HEK293 (cell line): ENCODE results near the gene TRIM44.

Experiments used
- CTCF ChIA-PET: fragments of 350-600 bp; formaldehyde crosslinking; extraction: SDS; loops from one replicate; lab custom pipeline; 2021; ENCODE audit warnings: antibody characterized with exemption; lab: Yijun Ruan, JAX
- POLR2A ChIA-PET: fragments of 300-600 bp; formaldehyde crosslinking; extraction: SDS; loops from one replicate; lab custom pipeline; 2020; ENCODE audit warnings: antibody characterized with exemption, inconsistent platforms; lab: Yijun Ruan, JAX
- H3K27ac ChIP-seq: fragments of 200-500 bp; sonication (Bioruptor generic); 2 replicates; pipeline ENCODE4 v1.5.1; 2014; ENCODE audit warnings: low read depth, low read length, control low read depth, inconsistent platforms; ENCODE audit errors: extremely low read depth
- H3K36me3 ChIP-seq, 2 experiments: fragments of 200-500 bp in 1 of 2; sonication (Bioruptor generic) in 1 of 2; 1 replicate in 1 of 2; 2 replicates in 1 of 2; pipeline ENCODE4 v1.5.1; 2014 to 2017; ENCODE audit warnings: inconsistent platforms in 2 of 2, low read length in 2 of 2; ENCODE audit not compliant: control insufficient read depth in 2 of 2, insufficient read depth in 1 of 2
- H3K4me1 ChIP-seq: fragments of 200-500 bp; sonication (Bioruptor generic); 2 replicates; pipeline ENCODE4 v1.5.1; 2014; ENCODE audit warnings: mild to moderate bottlenecking, low read length, inconsistent platforms; ENCODE audit not compliant: control insufficient read depth, insufficient read depth
- H3K4me3 ChIP-seq: 2 replicates; pipeline ENCODE4 v1.5.1; 2011; ENCODE audit warnings: low read depth, mild to moderate bottlenecking, control low read depth, low read length, moderate library complexity
- H3K9me3 ChIP-seq: fragments of 200-500 bp; sonication (Bioruptor generic); 2 replicates; pipeline ENCODE4 v1.5.1; 2014; ENCODE audit warnings: low read depth, low read length, inconsistent platforms; ENCODE audit not compliant: control insufficient read depth, insufficient read depth
- BCL11B ChIP-seq: fragments of 450-650 bp; formaldehyde crosslinking; IDR thresholded peaks from 2 replicates; pipeline ENCODE4 v1.5.1; 2016; ENCODE audit warnings: low read depth, missing biosample characterization, missing genetic modification characterization
- GLI2 ChIP-seq: fragments of 450-650 bp; formaldehyde crosslinking; IDR thresholded peaks from 2 replicates; pipeline ENCODE4; 2017; ENCODE audit warnings: missing biosample characterization, missing genetic modification characterization, low read depth, borderline replicate concordance
- SP7 ChIP-seq: fragments of 450-650 bp; formaldehyde crosslinking; IDR thresholded peaks from 2 replicates; pipeline ENCODE4 v1.5.1; 2016; ENCODE audit warnings: missing biosample characterization, missing genetic modification characterization
- ZBTB21 ChIP-seq: fragments of 450-650 bp; formaldehyde crosslinking; IDR thresholded peaks from 2 replicates; pipeline ENCODE4 v1.5.1; 2017; ENCODE audit warnings: missing biosample characterization, missing genetic modification characterization
- ZFP69B ChIP-seq: fragments of 450-650 bp; formaldehyde crosslinking; IDR thresholded peaks from 2 replicates; pipeline ENCODE4 v1.5.1; 2016; ENCODE audit warnings: missing biosample characterization, missing genetic modification characterization
- ZNF140 ChIP-seq: fragments of 450-650 bp; formaldehyde crosslinking; IDR thresholded peaks from 2 replicates; pipeline ENCODE4 v1.5.1; 2016; ENCODE audit warnings: missing biosample characterization, missing genetic modification characterization
- ZNF211 ChIP-seq: fragments of 450-650 bp; formaldehyde crosslinking; IDR thresholded peaks from 2 replicates; pipeline ENCODE4 v1.5.1; 2016; ENCODE audit warnings: low read depth, missing biosample characterization, missing genetic modification characterization
- ZNF274 ChIP-seq, 2 experiments: fragments of 200-500 bp in 1 of 2; fragments of 450-650 bp in 1 of 2; sonication (Bioruptor generic) in 1 of 2; formaldehyde crosslinking in 1 of 2; IDR thresholded peaks; 2 replicates each; pipeline versions ENCODE4 v1.5.1 to v1.6.1; 2014 to 2016; ENCODE audit warnings: borderline replicate concordance in 1 of 2, inconsistent platforms in 1 of 2, low read length in 1 of 2, missing biosample characterization in 1 of 2, missing genetic modification characterization in 1 of 2
- ZNF350 ChIP-seq: fragments of 450-650 bp; formaldehyde crosslinking; IDR thresholded peaks from 2 replicates; pipeline ENCODE4 v1.5.0; 2017; ENCODE audit warnings: missing biosample characterization, mild to moderate bottlenecking, missing genetic modification characterization
- ZNF366 ChIP-seq: fragments of 450-650 bp; formaldehyde crosslinking; conservative IDR thresholded peaks from 2 replicates; pipeline ENCODE4 v1.5.1; 2016; ENCODE audit warnings: missing biosample characterization, missing genetic modification characterization
- ZNF510 ChIP-seq: fragments of 450-650 bp; formaldehyde crosslinking; IDR thresholded peaks from 2 replicates; pipeline ENCODE4 v1.5.1; 2018; ENCODE audit warnings: mild to moderate bottlenecking, missing genetic modification characterization, missing biosample characterization; ENCODE audit not compliant: insufficient replicate concordance
- ZNF521 ChIP-seq: fragments of 450-650 bp; formaldehyde crosslinking; IDR thresholded peaks from 2 replicates; pipeline ENCODE4 v1.5.1; 2017; ENCODE audit warnings: missing biosample characterization, mild to moderate bottlenecking, missing genetic modification characterization
- ZNF544 ChIP-seq: fragments of 450-650 bp; formaldehyde crosslinking; IDR thresholded peaks from 2 replicates; pipeline ENCODE4 v1.5.0; 2017; ENCODE audit warnings: missing biosample characterization, missing genetic modification characterization
- ZNF585B ChIP-seq: fragments of 450-650 bp; formaldehyde crosslinking; IDR thresholded peaks from 2 replicates; pipeline ENCODE4 v1.5.1; 2016; ENCODE audit warnings: missing biosample characterization, missing genetic modification characterization
- ZNF658 ChIP-seq: fragments of 450-650 bp; formaldehyde crosslinking; IDR thresholded peaks from 2 replicates; pipeline ENCODE4; 2016; ENCODE audit warnings: missing biosample characterization, missing genetic modification characterization
- ZNF677 ChIP-seq: fragments of 450-650 bp; IDR thresholded peaks from 2 replicates; pipeline ENCODE4 v1.5.0; 2018; ENCODE audit warnings: missing biosample characterization, mild to moderate bottlenecking, missing genetic modification characterization, moderate library complexity
- ZNF704 ChIP-seq: fragments of 450-650 bp; formaldehyde crosslinking; IDR thresholded peaks from 2 replicates; pipeline ENCODE4 v1.5.1; 2016; ENCODE audit warnings: missing biosample characterization, missing genetic modification characterization
- TF ChIP-seq, protein P1 (sequence below): fragments of 450-650 bp; formaldehyde crosslinking; IDR thresholded peaks from 2 replicates; pipeline ENCODE4; 2016; ENCODE audit warnings: missing biosample characterization, missing genetic modification characterization
- TF ChIP-seq, protein P2 (sequence below): fragments of 450-650 bp; formaldehyde crosslinking; IDR thresholded peaks from 2 replicates; pipeline ENCODE4 v1.5.1; 2016; ENCODE audit warnings: missing biosample characterization, missing genetic modification characterization
- TF ChIP-seq, protein P3 (sequence below): fragments of 450-650 bp; formaldehyde crosslinking; IDR thresholded peaks from 2 replicates; pipeline ENCODE4 v1.5.1; 2016; ENCODE audit warnings: missing biosample characterization, missing genetic modification characterization
- TF ChIP-seq, protein P4 (sequence below): fragments of 450-650 bp; IDR thresholded peaks from 2 replicates; pipeline ENCODE4 v1.5.1; 2018; ENCODE audit warnings: missing biosample characterization, mild to moderate bottlenecking, missing genetic modification characterization

The TRIM44 gene

DNA sequence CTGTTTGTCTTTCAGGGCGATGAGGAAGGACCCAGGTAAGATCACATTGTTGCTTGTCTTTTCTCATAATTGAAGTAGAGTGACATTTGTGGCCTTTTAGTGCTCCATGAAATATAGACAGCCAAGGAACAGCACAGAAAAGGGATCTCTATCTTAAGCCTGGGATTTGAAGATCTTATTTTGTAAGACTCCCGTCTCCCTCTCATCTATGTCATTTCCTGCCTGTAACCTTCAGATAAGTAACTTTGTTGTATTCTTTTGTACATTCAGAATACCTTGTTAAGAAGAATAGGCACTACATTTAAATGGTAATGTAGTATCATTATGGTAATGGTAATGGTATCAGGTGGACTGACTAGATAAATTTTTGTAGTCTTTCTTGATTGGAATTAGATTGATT, 72.8 kb downstream of the TRIM44 start:
- Histone ChIP-seq H3K4me1 (no peaks in the 10 kb centered on the region), H3K36me3 (peaks cover 0 to 32% of the 10 kb centered on the region in 2 experiments; a peak in 1 of 3 replicates), H3K9me3 (no peaks in the 10 kb centered on the region), H3K27ac (no peak overlapping the region), H3K4me3 (no peak overlapping the region)
- POLR2A ChIA-PET = no interaction called here
- TF ChIP-seq ZNF658 (tag by site-specific recombination) = no peak
- TF ChIP-seq BCL11B (tag by site-specific recombination) = no peak
- TF ChIP-seq, protein P1, sequence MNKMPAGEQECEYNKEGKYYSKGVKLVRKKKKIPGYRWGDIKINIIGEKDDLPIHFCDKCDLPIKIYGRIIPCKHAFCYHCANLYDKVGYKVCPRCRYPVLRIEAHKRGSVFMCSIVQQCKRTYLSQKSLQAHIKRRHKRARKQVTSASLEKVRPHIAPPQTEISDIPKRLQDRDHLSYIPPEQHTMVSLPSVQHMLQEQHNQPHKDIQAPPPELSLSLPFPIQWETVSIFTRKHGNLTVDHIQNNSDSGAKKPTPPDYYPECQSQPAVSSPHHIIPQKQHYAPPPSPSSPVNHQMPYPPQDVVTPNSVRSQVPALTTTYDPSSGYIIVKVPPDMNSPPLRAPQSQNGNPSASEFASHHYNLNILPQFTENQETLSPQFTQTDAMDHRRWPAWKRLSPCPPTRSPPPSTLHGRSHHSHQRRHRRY (tag by site-specific recombination) = no peak
- no peak for TF ChIP-seq ZNF274 (IDR thresholded peaks at IDR 0.05; ENCODE audit: low read length)
- no peak for TF ChIP-seq ZNF274 (tag by site-specific recombination; IDR thresholded peaks at IDR 0.05; ENCODE audit: borderline replicate concordance)
- TF ChIP-seq ZNF677 (tag by site-specific recombination) = 0 out of 2 replicates have a peak, but pooled peaks have one; percentile 56
- CTCF ChIA-PET = interaction anchor here (0.7 to 1.6 kb wide), 4 partner anchors 9 to 1042 kb away, joined by 4 to 5 read pairs (median 5); no protein-coding TSS in a partner anchor

DNA sequence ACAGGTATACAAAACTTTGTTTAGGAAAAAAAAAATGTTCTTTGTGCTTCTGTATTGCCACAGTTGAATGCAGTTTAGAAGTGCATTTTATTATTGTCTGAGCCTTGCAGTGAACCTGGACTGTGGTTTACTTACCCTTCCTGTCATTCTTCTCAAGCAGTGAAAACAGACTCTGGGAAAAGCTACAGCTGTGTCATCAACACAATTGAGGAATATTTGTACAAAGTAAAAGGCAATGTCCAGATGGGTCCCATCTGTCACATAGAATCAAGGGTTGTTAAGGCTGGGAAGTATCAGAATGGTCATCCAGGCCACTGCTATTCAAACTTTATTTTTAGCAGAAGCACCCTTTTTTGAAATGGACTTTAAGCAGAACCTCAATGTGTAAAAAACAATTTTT, 73.3 kb downstream of the TRIM44 start:
- POLR2A ChIA-PET = no interaction called here
- Histone ChIP-seq H3K4me3 (no peak overlapping the region), H3K36me3 (peaks cover 0 to 31% of the 10 kb centered on the region in 2 experiments; a peak in 1 of 3 replicates), H3K27ac (no peak overlapping the region), H3K9me3 (no peaks in the 10 kb centered on the region), H3K4me1 (no peaks in the 10 kb centered on the region)
- CTCF ChIA-PET = interaction anchor here (0.7 to 1.3 kb wide), 4 partner anchors 9 to 1042 kb away, joined by 3 to 5 read pairs (median 4); no protein-coding TSS in a partner anchor
- TF ChIP-seq ZNF585B (no peak), ZNF366 (no peak), ZNF350 (tag by site-specific recombination) (no peak), ZNF211 (tag by site-specific recombination) (no peak), ZNF544 (no peak), GLI2 (tag by site-specific recombination) (no peak), ZNF704 (no peak), ZFP69B (tag by site-specific recombination) (no peak), ZNF521 (tag by site-specific recombination) (no peak), ZBTB21 (tag by site-specific recombination) (no peak), SP7 (tag by site-specific recombination) (no peak), ZNF510 (no peak), ZNF140 (tag by site-specific recombination) (no peak)
- TF ChIP-seq, protein P2, sequence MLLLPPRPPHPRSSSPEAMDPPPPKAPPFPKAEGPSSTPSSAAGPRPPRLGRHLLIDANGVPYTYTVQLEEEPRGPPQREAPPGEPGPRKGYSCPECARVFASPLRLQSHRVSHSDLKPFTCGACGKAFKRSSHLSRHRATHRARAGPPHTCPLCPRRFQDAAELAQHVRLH (tag by site-specific recombination) = no peak
- TF ChIP-seq, protein P3, sequence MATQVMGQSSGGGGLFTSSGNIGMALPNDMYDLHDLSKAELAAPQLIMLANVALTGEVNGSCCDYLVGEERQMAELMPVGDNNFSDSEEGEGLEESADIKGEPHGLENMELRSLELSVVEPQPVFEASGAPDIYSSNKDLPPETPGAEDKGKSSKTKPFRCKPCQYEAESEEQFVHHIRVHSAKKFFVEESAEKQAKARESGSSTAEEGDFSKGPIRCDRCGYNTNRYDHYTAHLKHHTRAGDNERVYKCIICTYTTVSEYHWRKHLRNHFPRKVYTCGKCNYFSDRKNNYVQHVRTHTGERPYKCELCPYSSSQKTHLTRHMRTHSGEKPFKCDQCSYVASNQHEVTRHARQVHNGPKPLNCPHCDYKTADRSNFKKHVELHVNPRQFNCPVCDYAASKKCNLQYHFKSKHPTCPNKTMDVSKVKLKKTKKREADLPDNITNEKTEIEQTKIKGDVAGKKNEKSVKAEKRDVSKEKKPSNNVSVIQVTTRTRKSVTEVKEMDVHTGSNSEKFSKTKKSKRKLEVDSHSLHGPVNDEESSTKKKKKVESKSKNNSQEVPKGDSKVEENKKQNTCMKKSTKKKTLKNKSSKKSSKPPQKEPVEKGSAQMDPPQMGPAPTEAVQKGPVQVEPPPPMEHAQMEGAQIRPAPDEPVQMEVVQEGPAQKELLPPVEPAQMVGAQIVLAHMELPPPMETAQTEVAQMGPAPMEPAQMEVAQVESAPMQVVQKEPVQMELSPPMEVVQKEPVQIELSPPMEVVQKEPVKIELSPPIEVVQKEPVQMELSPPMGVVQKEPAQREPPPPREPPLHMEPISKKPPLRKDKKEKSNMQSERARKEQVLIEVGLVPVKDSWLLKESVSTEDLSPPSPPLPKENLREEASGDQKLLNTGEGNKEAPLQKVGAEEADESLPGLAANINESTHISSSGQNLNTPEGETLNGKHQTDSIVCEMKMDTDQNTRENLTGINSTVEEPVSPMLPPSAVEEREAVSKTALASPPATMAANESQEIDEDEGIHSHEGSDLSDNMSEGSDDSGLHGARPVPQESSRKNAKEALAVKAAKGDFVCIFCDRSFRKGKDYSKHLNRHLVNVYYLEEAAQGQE (tag by site-specific recombination) = no peak
- TF ChIP-seq, protein P4, sequence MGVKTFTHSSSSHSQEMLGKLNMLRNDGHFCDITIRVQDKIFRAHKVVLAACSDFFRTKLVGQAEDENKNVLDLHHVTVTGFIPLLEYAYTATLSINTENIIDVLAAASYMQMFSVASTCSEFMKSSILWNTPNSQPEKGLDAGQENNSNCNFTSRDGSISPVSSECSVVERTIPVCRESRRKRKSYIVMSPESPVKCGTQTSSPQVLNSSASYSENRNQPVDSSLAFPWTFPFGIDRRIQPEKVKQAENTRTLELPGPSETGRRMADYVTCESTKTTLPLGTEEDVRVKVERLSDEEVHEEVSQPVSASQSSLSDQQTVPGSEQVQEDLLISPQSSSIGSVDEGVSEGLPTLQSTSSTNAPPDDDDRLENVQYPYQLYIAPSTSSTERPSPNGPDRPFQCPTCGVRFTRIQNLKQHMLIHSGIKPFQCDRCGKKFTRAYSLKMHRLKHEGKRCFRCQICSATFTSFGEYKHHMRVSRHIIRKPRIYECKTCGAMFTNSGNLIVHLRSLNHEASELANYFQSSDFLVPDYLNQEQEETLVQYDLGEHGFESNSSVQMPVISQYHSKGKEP (tag by site-specific recombination) = no peak
